ENCODE results near the gene CCDC6.
"Not testable (repeated sequence)": the region's sequence is repeated elsewhere in the genome, so short reads cannot be mapped to it uniquely, and the experiment has no call there.

CCDC6 gene

DNA sequence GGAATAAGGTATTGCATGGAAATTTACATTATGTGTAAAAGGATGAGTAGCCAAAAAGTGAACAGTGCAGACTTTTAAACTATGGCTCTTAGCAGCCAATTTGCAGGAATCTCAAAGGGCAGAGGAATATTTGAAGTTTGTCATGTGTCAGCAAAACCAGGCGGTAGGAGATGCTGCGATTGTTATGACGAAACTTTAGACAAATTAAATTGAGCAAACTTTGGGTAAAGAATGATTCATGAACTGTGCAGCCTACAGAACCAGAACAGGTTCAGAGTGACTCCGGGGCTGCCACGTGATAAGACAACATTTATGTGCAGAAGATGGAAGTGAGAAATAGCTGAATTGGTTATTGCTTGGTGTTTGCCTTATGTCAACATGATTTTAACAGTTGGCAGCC, 39.2 kb upstream of the CCDC6 start:
- DNase-seq (ENCODE audit: extremely low spot score), result no peak
- TF ChIP-seq TARDBP (IDR thresholded peaks at IDR 0.05), result no peak
- TF ChIP-seq SP1 (IDR thresholded peaks at IDR 0.05), result no peak
- no peak for TF ChIP-seq BHLHE40 (IDR thresholded peaks at IDR 0.05; ENCODE audit: borderline replicate concordance)
- no peak for TF ChIP-seq L3MBTL2 (conservative IDR thresholded peaks at IDR 0.05)
- TF ChIP-seq ARNT (IDR thresholded peaks at IDR 0.05), result no peak
- TF ChIP-seq PKNOX1 (IDR thresholded peaks at IDR 0.05), result no peak
- TF ChIP-seq NFRKB (IDR thresholded peaks at IDR 0.05), result no peak
- TF ChIP-seq CTBP1 (IDR thresholded peaks at IDR 0.05; ENCODE audit: borderline replicate concordance), result no peak
- no peak for TF ChIP-seq ELF4 (IDR thresholded peaks at IDR 0.05)
- no peak for TF ChIP-seq LEF1 (IDR thresholded peaks at IDR 0.05; ENCODE audit: borderline replicate concordance)
- no peak for TF ChIP-seq SUZ12 (IDR thresholded peaks at IDR 0.05)
- no peak for TF ChIP-seq FOXK2 (IDR thresholded peaks at IDR 0.05)
- TF ChIP-seq FOXA1 (IDR thresholded peaks at IDR 0.05), result no peak
- TF ChIP-seq HDGF (IDR thresholded peaks at IDR 0.05; ENCODE audit: borderline replicate concordance), result no peak
- ChIA-PET CTCF (no interaction called here), POLR2A (no interaction called here)

GRCh38 chr10:59944339-59944935, 38.1 kb upstream of the CCDC6 start:
- TF ChIP-seq FOXA1 (IDR thresholded peaks at IDR 0.05) (no peak), FOXM1 (IDR thresholded peaks at IDR 0.05; ENCODE audit: borderline replicate concordance) (no peak), ARNT (IDR thresholded peaks at IDR 0.05) (no peak), FOXK2 (IDR thresholded peaks at IDR 0.05) (no peak), BHLHE40 (IDR thresholded peaks at IDR 0.05; ENCODE audit: borderline replicate concordance) (no peak), TARDBP (IDR thresholded peaks at IDR 0.05) (no peak), NFRKB (IDR thresholded peaks at IDR 0.05) (no peak), SUZ12 (IDR thresholded peaks at IDR 0.05) (no peak), PKNOX1 (IDR thresholded peaks at IDR 0.05) (no peak), L3MBTL2 (conservative IDR thresholded peaks at IDR 0.05) (no peak), SP1 (IDR thresholded peaks at IDR 0.05) (no peak), HDGF (IDR thresholded peaks at IDR 0.05; ENCODE audit: borderline replicate concordance) (no peak), ZNF384 (IDR thresholded peaks at IDR 0.05) (no peak), ELF4 (IDR thresholded peaks at IDR 0.05) (no peak), LEF1 (IDR thresholded peaks at IDR 0.05; ENCODE audit: borderline replicate concordance) (no peak)
- no peak for DNase-seq (ENCODE audit: extremely low spot score)
- ChIA-PET CTCF (no interaction called here), POLR2A (no interaction called here)

DNA sequence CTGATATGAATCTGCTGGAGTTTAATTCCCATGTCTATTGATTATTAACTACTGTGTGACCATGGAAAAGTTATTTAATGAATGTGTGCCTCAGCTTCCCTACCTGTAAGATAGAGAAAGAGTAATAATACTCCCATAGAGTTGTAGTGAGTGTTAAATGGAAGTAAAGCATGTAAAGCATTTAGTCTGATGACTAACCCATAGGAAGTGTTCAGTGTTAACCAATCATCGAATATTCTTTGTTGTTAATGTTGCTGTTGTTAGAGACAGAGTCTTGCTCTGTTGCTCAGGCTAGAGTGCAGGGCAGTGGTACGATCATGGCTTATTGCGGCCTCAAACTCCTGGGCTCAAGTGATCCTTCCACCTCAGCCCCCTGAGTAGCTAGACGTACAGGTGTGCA, 36.2 kb upstream of the CCDC6 start:
- no peak for TF ChIP-seq FOXM1 (IDR thresholded peaks at IDR 0.05; ENCODE audit: borderline replicate concordance)
- no peak for TF ChIP-seq FOXK2 (IDR thresholded peaks at IDR 0.05)
- TF ChIP-seq FOXA1 (IDR thresholded peaks at IDR 0.05), result no peak
- no peak for TF ChIP-seq HDGF (IDR thresholded peaks at IDR 0.05; ENCODE audit: borderline replicate concordance)
- no peak for TF ChIP-seq TARDBP (IDR thresholded peaks at IDR 0.05)
- no peak for TF ChIP-seq BHLHE40 (IDR thresholded peaks at IDR 0.05; ENCODE audit: borderline replicate concordance)
- TF ChIP-seq LEF1 (IDR thresholded peaks at IDR 0.05; ENCODE audit: borderline replicate concordance), result no peak
- TF ChIP-seq ELF4 (IDR thresholded peaks at IDR 0.05), result no peak
- TF ChIP-seq ARNT (IDR thresholded peaks at IDR 0.05), result no peak
- no peak for TF ChIP-seq NFRKB (IDR thresholded peaks at IDR 0.05)
- TF ChIP-seq PKNOX1 (IDR thresholded peaks at IDR 0.05), result no peak
- TF ChIP-seq ZNF384 (IDR thresholded peaks at IDR 0.05), result no peak
- TF ChIP-seq L3MBTL2 (conservative IDR thresholded peaks at IDR 0.05), result no peak
- TF ChIP-seq SUZ12 (IDR thresholded peaks at IDR 0.05), result no peak
- no peak for TF ChIP-seq SP1 (IDR thresholded peaks at IDR 0.05)
- no peak for TF ChIP-seq CTBP1 (IDR thresholded peaks at IDR 0.05; ENCODE audit: borderline replicate concordance)
- ChIA-PET CTCF (no interaction called here), POLR2A (no interaction called here)
- no peak for DNase-seq (ENCODE audit: extremely low spot score)

- POLR2A ChIA-PET, result no interaction called here
- TF ChIP-seq SUZ12 (IDR thresholded peaks at IDR 0.05) (no peak), BHLHE40 (IDR thresholded peaks at IDR 0.05; ENCODE audit: borderline replicate concordance) (no peak), FOXM1 (IDR thresholded peaks at IDR 0.05; ENCODE audit: borderline replicate concordance) (no peak), HDGF (IDR thresholded peaks at IDR 0.05; ENCODE audit: borderline replicate concordance) (no peak)
- CTCF ChIA-PET, result no interaction called here
These were observed 31.4 kb upstream of the CCDC6 start for GRCh38 chr10:59937720-59938119.

DNA sequence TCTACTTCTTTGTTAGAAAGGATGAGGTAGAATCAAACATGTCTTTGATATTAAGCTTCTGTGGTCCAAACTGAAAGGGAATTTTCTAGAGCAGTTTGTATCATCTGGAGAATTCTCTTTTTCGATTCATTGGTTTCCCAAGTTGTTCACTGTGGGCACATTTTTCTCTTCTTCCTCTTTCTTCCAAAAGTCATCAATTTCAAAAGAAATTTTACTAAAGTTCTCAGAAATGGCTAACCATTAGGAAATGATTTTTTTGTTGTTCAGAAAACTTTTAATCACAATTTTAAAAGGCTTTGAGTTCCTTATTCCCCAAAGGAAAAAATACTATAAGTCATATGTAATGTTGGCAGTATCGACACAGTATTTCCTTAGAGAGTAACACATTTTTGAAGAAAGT, 28.3 kb upstream of the CCDC6 start:
- DNase-seq (ENCODE audit: extremely low spot score), result no peak
- no peak for TF ChIP-seq NFRKB (IDR thresholded peaks at IDR 0.05)
- no peak for TF ChIP-seq CTBP1 (IDR thresholded peaks at IDR 0.05; ENCODE audit: borderline replicate concordance)
- TF ChIP-seq SP1 (IDR thresholded peaks at IDR 0.05), result no peak
- TF ChIP-seq LEF1 (IDR thresholded peaks at IDR 0.05; ENCODE audit: borderline replicate concordance), result no peak
- TF ChIP-seq TARDBP (IDR thresholded peaks at IDR 0.05), result no peak
- CTCF ChIA-PET, result interaction anchor here (0.6 kb wide), 2 partner anchors 42 to 90 kb away, joined by 3 read pairs; no protein-coding TSS in a partner anchor
- POLR2A ChIA-PET, result no interaction called here

More at GRCh38 chr10:59937720-59938119, 31.4 kb upstream of the CCDC6 start:
- no peak for DNase-seq (ENCODE audit: extremely low spot score)

DNA sequence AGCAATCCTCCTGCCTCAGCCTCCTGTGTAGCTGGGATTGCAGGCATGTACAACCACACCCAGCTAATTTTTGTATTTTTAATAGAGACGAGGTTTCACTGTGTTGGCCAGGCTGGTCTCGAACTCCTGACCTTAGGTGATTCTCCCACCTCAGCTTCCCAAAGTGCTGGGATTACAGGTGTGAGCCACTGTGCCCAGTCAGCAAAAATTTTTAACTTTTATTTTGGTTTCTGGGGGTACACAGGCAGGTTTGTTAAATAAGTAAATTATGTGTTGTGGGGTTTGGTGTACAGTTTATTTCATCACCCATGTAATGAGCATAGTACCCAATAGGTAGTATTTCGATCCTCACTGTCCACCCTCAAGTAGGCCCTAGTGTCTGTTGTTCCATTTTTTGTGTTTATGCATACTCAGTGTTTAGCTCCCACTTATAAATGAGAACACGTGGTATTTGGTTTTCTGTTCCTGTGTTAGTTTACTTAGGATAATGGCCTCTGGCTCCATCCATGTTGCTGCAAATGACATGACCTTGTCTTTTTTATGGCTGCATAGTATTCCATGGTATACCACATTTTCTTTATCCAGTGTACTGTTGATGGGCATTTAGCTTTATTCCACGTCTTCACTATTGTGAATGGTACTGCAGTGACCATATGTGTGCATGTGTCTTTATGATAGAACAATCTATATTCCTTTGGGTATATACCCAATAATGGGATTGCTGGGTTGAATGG, 24.6 kb upstream of the CCDC6 start:
- DNase-seq (ENCODE audit: extremely low spot score); POLR2A ChIA-PET: not testable (repeated sequence)
- CTCF ChIA-PET, result interaction anchor here (0.6 kb wide), 1 partner anchor 169 kb away, joined by 3 read pairs; no protein-coding TSS in a partner anchor

Data from HEK293T (cell line).